HG02840 (cell line): ENCODE results near the gene RTBDN.
"Not testable (repeated sequence)": the region's sequence is repeated elsewhere in the genome, so short reads cannot be mapped to it uniquely, and the experiment has no call there.

Experiments
- ATAC-seq: cut with Tn5 transposase; IDR thresholded peaks from one replicate; pipeline ENCODE4 v1.9.1; 2021; ENCODE audit warnings: mild to moderate bottlenecking, moderate library complexity, moderate number of reproducible peaks; ENCODE audit not compliant: unreplicated experiment, low FRiP score

The RTBDN gene

GRCh38 chr19:12828494-12828893 lies 5.9 kb downstream of the RTBDN start:
- no peak for ATAC-seq

GRCh38 chr19:12825254-12826131 lies 8.9 kb downstream of the RTBDN start:
- no peak for ATAC-seq

GRCh38 chr19:12821761-12822160 lies 12.6 kb downstream of the RTBDN start:
- no peak for ATAC-seq

GRCh38 chr19:12817810-12818209 lies 16.6 kb downstream of the RTBDN start:
- not testable (repeated sequence) for ATAC-seq

GRCh38 chr19:12817188-12817587 lies 17.2 kb downstream of the RTBDN start:
- ATAC-seq = not testable (repeated sequence)

- no peak for ATAC-seq
These were observed 19.3 kb downstream of the RTBDN start for GRCh38 chr19:12815088-12815487.

GRCh38 chr19:12806242-12807081 lies 27.9 kb downstream of the RTBDN start, which contains the start of gene RNASEH2A:
Gene RNASEH2A, plus strand, starts transcription at chr19:12806584. Its CDS starts 90 bp downstream, at chr19:12806674.
- peak; percentile 77 for ATAC-seq

GRCh38 chr19:12804051-12804450 lies 30.3 kb downstream of the RTBDN start:
- ATAC-seq = no peak

- no peak for ATAC-seq
These were observed 31.9 kb downstream of the RTBDN start for GRCh38 chr19:12802267-12803106.

- ATAC-seq = no peak
These were observed 32.7 kb downstream of the RTBDN start, which contains the start of the genes PRDX2 and THSD8 for GRCh38 chr19:12801466-12802266. Gene PRDX2, minus strand, starts transcription at chr19:12801800. Its CDS starts 539 bp downstream, at chr19:12801261. Gene THSD8, plus strand, starts transcription at chr19:12802069. Its CDS starts 3 bp downstream, at chr19:12802072.

- ATAC-seq = no peak
These were observed 33.4 kb downstream of the RTBDN start for GRCh38 chr19:12800923-12801465.

GRCh38 chr19:12800466-12800770 lies 34.0 kb downstream of the RTBDN start:
- ATAC-seq = no peak

GRCh38 chr19:12799742-12800465 lies 34.5 kb downstream of the RTBDN start:
- no peak for ATAC-seq

- not testable (repeated sequence) for ATAC-seq
These were observed 36.8 kb downstream of the RTBDN start for GRCh38 chr19:12797607-12798006.

GRCh38 chr19:12797141-12797587 lies 37.2 kb downstream of the RTBDN start:
- no peak for ATAC-seq

GRCh38 chr19:12796146-12797071 lies 38.0 kb downstream of the RTBDN start:
- ATAC-seq = no peak

GRCh38 chr19:12794971-12795381 lies 39.4 kb downstream of the RTBDN start:
- no peak for ATAC-seq
